Osteoblast (primary cell): ENCODE measurements around the gene HPS3. TPM values are rescaled to one million over a fixed set of nuclear protein-coding genes. Genes with fewer than 3 reads are reported as not detected.

Experiments
- DNase-seq: peaks from one replicate; pipeline ENCODE4 v3.0.0; 2011; ENCODE audit warnings: low spot score, mixed read lengths; ENCODE audit not compliant: insufficient read length; ENCODE audit errors: missing footprints
- H2AFZ ChIP-seq: 2 replicates; pipeline ENCODE4 v1.6.0; 2011; ENCODE audit warnings: mild to moderate bottlenecking, low read length
- H3K27ac ChIP-seq: 2 replicates; pipeline ENCODE4 v1.5.1; 2011; ENCODE audit warnings: mild to moderate bottlenecking, low read depth, low read length, moderate library complexity
- H3K27me3 ChIP-seq: 2 replicates; pipeline ENCODE4 v1.6.0; 2012; ENCODE audit warnings: mild to moderate bottlenecking, control low read depth, inconsistent platforms, low read length, moderate library complexity; ENCODE audit not compliant: insufficient read depth
- H3K36me3 ChIP-seq: 2 replicates; pipeline ENCODE4 v1.5.1; 2011; ENCODE audit warnings: mild to moderate bottlenecking, low read length, control low read depth, moderate library complexity; ENCODE audit not compliant: insufficient read depth
- H3K4me1 ChIP-seq: 2 replicates; pipeline ENCODE4 v1.5.1; 2011; ENCODE audit warnings: mild to moderate bottlenecking, low read length, control low read depth, moderate library complexity; ENCODE audit not compliant: insufficient read depth
- H3K4me2 ChIP-seq: 2 replicates; pipeline ENCODE4 v1.6.0; 2011; ENCODE audit warnings: mild to moderate bottlenecking, low read length; ENCODE audit not compliant: insufficient read depth
- H3K4me3 ChIP-seq: fragments of 200-600 bp; sonication (generic); 3 replicates; pipeline ENCODE4 v1.5.1; 2012; ENCODE audit warnings: mild to moderate bottlenecking, low read length, inconsistent platforms; ENCODE audit not compliant: insufficient read depth
- H3K79me2 ChIP-seq: 2 replicates; pipeline ENCODE4 v1.6.0; 2012; ENCODE audit warnings: mild to moderate bottlenecking, low read length, control low read depth, inconsistent platforms; ENCODE audit not compliant: insufficient read depth
- H3K9me3 ChIP-seq: 2 replicates; pipeline ENCODE4 v1.5.1; 2011; ENCODE audit warnings: low read depth, low read length, control low read depth
- H4K20me1 ChIP-seq: 2 replicates; pipeline ENCODE4 v1.6.0; 2012; ENCODE audit warnings: mild to moderate bottlenecking, low read length, control low read depth; ENCODE audit not compliant: insufficient read depth
- total RNA-seq: library from RNA; depleted of rRNA; stranded (reverse); fragments of >200 nt; gene quantifications from 2 replicates; pipeline ENCODE4 v1.2.3, GENCODE V29; 2012
- TF ChIP-seq, protein P1 (sequence below): IDR thresholded peaks from 2 replicates; pipeline ENCODE4 v1.5.1; 2011; ENCODE audit warnings: mild to moderate bottlenecking, low read depth, low read length, moderate library complexity; ENCODE audit errors: extremely low read depth

The HPS3 gene
- total RNA-seq, 1 donor = 38.4 TPM

DNA sequence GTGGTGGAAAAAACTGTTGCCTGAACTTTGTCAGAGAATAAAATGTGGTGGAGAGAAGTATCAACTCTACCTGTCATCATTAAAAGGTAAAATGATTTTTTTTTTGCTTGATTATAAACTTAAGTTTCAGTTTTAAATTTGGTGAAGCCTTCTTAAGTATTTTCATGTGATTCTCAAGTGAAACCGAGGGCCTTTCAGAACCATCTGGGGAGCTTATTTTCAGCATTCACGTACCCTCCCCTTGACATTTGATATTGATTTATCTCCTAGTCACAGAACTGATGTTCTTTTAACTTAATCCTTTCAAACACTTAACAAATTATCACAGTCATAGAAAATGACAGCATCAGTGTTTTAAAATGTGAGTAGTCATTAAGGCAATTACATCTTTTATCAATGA, 38.5 kb downstream of the HPS3 start:
- TF ChIP-seq, protein P1, sequence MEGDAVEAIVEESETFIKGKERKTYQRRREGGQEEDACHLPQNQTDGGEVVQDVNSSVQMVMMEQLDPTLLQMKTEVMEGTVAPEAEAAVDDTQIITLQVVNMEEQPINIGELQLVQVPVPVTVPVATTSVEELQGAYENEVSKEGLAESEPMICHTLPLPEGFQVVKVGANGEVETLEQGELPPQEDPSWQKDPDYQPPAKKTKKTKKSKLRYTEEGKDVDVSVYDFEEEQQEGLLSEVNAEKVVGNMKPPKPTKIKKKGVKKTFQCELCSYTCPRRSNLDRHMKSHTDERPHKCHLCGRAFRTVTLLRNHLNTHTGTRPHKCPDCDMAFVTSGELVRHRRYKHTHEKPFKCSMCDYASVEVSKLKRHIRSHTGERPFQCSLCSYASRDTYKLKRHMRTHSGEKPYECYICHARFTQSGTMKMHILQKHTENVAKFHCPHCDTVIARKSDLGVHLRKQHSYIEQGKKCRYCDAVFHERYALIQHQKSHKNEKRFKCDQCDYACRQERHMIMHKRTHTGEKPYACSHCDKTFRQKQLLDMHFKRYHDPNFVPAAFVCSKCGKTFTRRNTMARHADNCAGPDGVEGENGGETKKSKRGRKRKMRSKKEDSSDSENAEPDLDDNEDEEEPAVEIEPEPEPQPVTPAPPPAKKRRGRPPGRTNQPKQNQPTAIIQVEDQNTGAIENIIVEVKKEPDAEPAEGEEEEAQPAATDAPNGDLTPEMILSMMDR = no peak
- Histone ChIP-seq H3K27me3 (no peaks in the 10 kb centered on the region), H3K4me1 (no peaks in the 10 kb centered on the region), H3K27ac (no peak overlapping the region), H3K9me3 (no peaks in the 10 kb centered on the region), H3K4me3 (no peak overlapping the region), H3K4me2 (no peak overlapping the region), H4K20me1 (no peaks in the 10 kb centered on the region), H3K36me3 (peaks cover 30% of the 10 kb centered on the region), H2AFZ (no peak overlapping the region), H3K79me2 (no peaks in the 10 kb centered on the region)
- DNase-seq = no peak

DNA sequence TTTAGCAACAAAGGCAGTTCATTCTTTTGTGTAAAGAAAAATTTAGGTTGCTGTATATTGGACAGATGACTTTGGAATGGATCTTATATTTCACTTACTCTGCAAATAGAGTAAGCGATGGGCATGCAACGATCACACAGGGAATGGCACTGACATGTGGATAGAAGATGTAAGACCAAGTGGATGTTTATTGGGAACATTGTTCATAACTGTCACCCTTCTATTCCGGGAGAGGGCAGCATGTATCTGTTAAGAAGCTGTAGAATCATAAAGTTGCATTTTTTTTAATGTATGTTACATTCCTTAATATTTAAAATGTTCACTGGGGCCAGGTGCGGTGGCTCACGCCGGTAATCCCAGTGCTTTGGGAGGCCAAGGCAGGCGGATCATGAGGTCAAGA, 41.2 kb downstream of the HPS3 start:
- no peaks in the 10 kb centered on the region for H3K79me2 ChIP-seq
- no peaks in the 10 kb centered on the region for H4K20me1 ChIP-seq
- H3K4me3 ChIP-seq = no peak overlapping the region
- no peaks in the 10 kb centered on the region for H3K9me3 ChIP-seq
- peaks cover 25% of the 10 kb centered on the region for H3K36me3 ChIP-seq
- no peak for DNase-seq
- no peak overlapping the region for H3K4me2 ChIP-seq
- H2AFZ ChIP-seq = no peak overlapping the region
- no peak overlapping the region for H3K27ac ChIP-seq
- TF ChIP-seq, protein P1 = no peak
- no peaks in the 10 kb centered on the region for H3K27me3 ChIP-seq
- no peaks in the 10 kb centered on the region for H3K4me1 ChIP-seq

DNA sequence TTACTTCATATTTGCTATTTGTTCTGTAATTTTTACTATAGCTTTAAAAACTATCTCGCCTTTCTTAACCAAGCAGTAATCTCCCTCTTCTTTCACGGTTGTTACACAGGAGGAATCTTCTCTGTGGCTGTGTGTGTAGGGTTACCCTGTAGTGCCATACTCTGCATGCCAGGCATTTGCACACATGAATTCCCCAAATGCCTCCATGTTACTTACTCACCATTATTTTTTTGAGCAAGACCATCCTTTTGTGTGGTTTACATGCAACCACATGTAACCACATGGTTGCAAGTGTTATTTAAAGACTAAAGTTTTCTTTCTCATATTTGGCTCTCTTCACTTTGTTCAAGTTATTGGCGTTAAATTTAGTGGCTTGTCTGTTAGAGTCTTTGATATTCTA, 45.5 kb downstream of the HPS3 start:
- no peak for DNase-seq
- H3K79me2 ChIP-seq = no peaks in the 10 kb centered on the region

DNA sequence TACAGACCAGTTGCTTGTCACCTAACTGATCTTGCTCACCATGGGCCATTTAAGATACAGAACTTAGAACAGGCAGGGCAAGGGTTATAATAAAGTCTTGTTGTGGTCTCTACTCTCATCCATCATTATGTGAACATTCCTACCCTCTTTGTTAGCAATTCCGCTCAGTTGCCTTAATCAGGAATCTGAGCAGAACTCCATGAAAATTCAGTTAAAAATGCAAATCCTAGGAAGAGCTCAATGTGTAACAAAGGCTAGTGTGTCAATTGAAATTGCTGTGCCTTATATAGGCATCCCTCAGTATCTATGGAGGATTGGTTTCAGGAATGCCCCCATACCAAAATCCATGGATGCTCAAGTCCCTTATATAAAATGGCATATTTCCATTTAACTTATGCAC, 47.7 kb downstream of the HPS3 start:
- H3K27me3 ChIP-seq = no peaks in the 10 kb centered on the region
- no peak overlapping the region for H3K4me3 ChIP-seq
- no peaks in the 10 kb centered on the region for H4K20me1 ChIP-seq
- H3K36me3 ChIP-seq = peaks cover 5% of the 10 kb centered on the region
- TF ChIP-seq, protein P1 = no peak
- no peak overlapping the region for H3K4me2 ChIP-seq
- no peaks in the 10 kb centered on the region for H3K9me3 ChIP-seq
- H3K27ac ChIP-seq = no peak overlapping the region
- H3K4me1 ChIP-seq = peaks cover 25% of the 10 kb centered on the region
- H2AFZ ChIP-seq = no peak overlapping the region
- H3K79me2 ChIP-seq = no peaks in the 10 kb centered on the region
- no peak for DNase-seq

More for the DNA sequence above, 45.5 kb downstream of the HPS3 start:
- H3K36me3 ChIP-seq = peaks cover 16% of the 10 kb centered on the region
- no peak overlapping the region for H2AFZ ChIP-seq
- TF ChIP-seq, protein P1 = no peak
- H3K9me3 ChIP-seq = no peaks in the 10 kb centered on the region
- H4K20me1 ChIP-seq = no peaks in the 10 kb centered on the region
- H3K27ac ChIP-seq = no peak overlapping the region
- H3K4me3 ChIP-seq = no peak overlapping the region
- H3K27me3 ChIP-seq = no peaks in the 10 kb centered on the region
- no peak overlapping the region for H3K4me2 ChIP-seq
- peaks cover 17% of the 10 kb centered on the region for H3K4me1 ChIP-seq
